MG63 (cell line): ENCODE measurements around the gene EDN1. TPM values are rescaled to one million over a fixed set of nuclear protein-coding genes. Genes with fewer than 3 reads are reported as not detected.
"Not testable (repeated sequence)": the region's sequence is repeated elsewhere in the genome, so short reads cannot be mapped to it uniquely, and the experiment has no call there.

Experiments
- DNase-seq: peaks from one replicate; pipeline ENCODE4 v3.0.0-alpha.2; 2020
- H3K27me3 ChIP-seq: fragments of 250-450 bp; sonication (Bioruptor Pico); 2 replicates; pipeline ENCODE4 v1.5.1; 2020; ENCODE audit warnings: mild to moderate bottlenecking, moderate library complexity
- H3K36me3 ChIP-seq: fragments of 250-450 bp; sonication (Bioruptor Pico); 2 replicates; pipeline ENCODE4 v1.5.1; 2020; ENCODE audit warnings: mild to moderate bottlenecking, moderate library complexity
- H3K4me3 ChIP-seq: fragments of 250-450 bp; sonication (Bioruptor Pico); 2 replicates; pipeline ENCODE4 v1.5.1; 2020; ENCODE audit warnings: mild to moderate bottlenecking, moderate library complexity
- H3K9me3 ChIP-seq: fragments of 250-450 bp; sonication (Bioruptor Pico); 2 replicates; pipeline ENCODE4 v1.5.1; 2020; ENCODE audit warnings: mild to moderate bottlenecking, moderate library complexity
- total RNA-seq: library from RNA; depleted of rRNA; stranded (reverse); fragments of >200 nt; shearing (Covaris generic); gene quantifications from 2 replicates; pipeline ENCODE4 v1.2.3, GENCODE V29; 2014; ENCODE audit warnings: low replicate concordance

EDN1 gene
- total RNA-seq, 1 experiment from 2014 or later = 26.8 TPM

DNA sequence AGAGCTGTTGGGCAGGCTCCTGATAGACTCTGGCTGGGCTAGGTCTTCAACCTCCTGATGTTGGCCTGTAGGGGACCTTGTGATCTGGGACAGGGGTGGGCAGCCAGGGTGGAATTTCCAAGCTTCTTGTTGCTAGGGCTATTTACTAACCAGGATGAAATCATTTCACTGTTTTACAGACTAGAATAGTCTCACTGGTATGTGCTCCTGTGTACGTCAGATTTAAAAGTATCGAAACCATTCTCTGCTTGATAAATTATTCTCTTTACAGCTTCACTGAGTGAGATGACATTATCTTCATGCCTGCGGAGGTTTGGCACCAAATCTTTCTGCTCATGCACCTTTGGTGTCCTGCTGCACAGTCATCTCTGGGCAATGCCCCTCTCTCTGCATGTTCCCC lies 10.9 kb downstream of the EDN1 start:
- DNase-seq = no peak
- H3K27me3 ChIP-seq = no peaks in the 10 kb centered on the region
- no peak overlapping the region for H3K4me3 ChIP-seq
- H3K36me3 ChIP-seq = peaks cover 16% of the 10 kb centered on the region
- H3K9me3 ChIP-seq = no peaks in the 10 kb centered on the region

DNA sequence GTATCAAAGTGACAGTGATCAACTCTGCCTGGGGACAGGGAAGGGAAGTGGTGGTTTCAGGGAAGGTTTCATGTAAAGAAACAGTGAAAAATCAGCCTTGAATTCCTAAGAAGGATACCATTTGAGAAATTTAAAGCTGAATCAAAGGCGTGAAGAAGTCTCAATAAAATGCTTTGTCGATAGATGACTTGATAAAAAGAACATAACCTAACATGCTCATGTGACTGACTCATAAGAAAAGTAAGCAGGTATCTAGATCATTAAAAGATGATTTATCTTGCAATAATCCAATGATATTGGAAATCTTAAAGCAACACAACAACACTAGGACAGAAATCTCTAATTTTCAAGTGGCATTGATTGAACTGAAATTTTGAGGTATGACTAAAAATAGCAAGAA lies 14.3 kb downstream of the EDN1 start:
- Histone ChIP-seq H3K27me3 (no peaks in the 10 kb centered on the region), H3K36me3 (no peaks in the 10 kb centered on the region), H3K4me3 (no peak overlapping the region), H3K9me3 (no peaks in the 10 kb centered on the region)
- DNase-seq = no peak

DNA sequence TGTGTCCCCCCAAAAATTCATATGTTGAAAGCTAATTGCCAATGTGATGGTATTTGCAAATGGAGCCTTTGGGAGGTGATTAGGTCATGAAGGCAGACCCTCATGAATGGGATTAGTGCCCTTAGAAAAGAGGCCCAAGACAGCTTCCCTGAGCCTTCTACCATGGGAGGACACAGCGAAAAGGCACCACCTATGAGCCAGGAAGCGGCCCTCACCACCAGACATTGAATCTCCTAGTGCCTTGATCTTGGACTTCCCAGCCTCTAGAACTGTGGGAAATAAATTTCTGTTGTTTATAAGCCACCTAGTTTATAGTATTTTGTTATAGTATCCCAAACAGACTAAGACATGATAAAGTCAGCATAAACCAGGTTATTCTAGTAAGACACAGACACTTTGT lies 18.9 kb downstream of the EDN1 start:
- no peak for DNase-seq
- Histone ChIP-seq H3K27me3 (no peaks in the 10 kb centered on the region), H3K9me3 (no peaks in the 10 kb centered on the region), H3K36me3 (no peaks in the 10 kb centered on the region), H3K4me3 (no peak overlapping the region)

DNA sequence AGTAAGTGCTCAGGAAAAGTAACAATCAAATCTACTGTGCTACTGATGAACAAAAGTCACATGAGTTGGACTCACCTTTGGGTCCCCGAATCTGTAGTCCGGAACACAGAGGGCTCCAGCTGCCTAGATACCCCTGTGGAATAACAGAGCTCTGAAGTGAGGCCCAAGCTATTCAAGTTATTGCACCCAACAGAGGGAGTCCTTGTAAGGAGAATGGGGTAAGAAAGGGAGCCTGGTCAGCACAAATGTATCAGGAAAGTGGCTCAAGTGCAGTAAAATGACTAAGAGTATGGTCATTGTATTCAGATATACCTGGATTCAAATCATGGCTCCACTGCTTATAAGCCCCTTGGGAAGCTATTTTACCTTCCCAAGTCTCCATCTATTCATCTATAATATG lies 20.9 kb downstream of the EDN1 start:
- Histone ChIP-seq H3K4me3 (no peak overlapping the region), H3K27me3 (no peaks in the 10 kb centered on the region), H3K36me3 (no peaks in the 10 kb centered on the region), H3K9me3 (no peaks in the 10 kb centered on the region)
- no peak for DNase-seq

DNA sequence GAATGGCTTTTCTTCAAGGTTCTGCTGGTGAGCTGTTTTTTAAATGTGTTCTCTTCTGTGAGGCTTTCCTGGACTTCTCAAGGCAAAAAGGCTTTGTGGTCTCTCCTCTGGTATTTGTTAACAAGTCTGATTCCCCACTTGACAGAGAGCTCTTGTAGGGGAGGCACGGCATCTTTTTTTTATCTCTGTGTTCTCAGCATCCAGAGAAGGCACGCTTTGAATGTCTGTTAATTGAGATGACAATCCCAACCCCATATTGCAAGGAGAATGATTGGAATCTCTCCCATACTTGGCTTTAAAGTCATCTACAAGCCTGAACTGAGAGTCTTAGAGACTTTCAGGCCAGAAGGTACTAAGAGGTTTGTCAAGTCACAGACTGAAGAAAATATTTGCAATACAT lies 22.6 kb downstream of the EDN1 start:
- no peak for DNase-seq
- H3K9me3 ChIP-seq = peaks cover 4% of the 10 kb centered on the region; the same call in 1 of the 2 replicates
- no peaks in the 10 kb centered on the region for H3K36me3 ChIP-seq
- H3K4me3 ChIP-seq = no peak overlapping the region
- H3K27me3 ChIP-seq = no peaks in the 10 kb centered on the region

DNA sequence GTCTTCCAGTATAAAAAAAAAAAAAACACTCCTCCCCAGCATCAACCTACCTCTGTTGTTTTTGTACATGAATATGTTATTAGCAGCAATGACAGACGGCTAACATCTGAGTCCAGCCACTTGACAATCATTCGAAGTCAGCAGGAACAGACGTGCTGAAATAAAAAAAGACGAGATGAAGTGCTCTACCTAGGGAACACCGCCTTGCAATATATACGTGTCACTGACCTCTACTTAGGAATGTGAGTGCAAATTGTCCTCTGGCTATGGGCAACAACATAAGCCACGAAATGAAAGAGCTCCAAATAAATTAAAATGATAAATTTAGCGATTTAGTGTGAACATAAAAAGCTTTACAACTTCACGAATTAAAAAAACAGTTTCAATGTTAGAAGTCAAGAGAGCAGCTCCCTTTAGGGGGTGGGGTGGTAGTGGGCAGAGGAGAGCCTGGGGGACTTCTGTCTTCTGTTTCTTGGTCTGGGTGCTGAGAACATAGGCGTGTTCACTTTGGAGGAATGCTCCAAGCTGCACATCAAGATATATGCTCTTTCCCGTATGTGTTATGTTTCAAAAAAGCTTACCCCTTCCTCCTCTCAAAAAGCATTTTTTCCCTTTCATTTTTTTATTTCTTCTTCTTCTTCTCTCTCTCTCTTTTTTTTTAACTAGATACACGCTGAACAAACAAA lies 23.3 kb downstream of the EDN1 start:
- H3K4me3 ChIP-seq = no peak overlapping the region; the same call in 1 of the 2 replicates
- H3K36me3 ChIP-seq = no peaks in the 10 kb centered on the region
- no peak for DNase-seq

DNA sequence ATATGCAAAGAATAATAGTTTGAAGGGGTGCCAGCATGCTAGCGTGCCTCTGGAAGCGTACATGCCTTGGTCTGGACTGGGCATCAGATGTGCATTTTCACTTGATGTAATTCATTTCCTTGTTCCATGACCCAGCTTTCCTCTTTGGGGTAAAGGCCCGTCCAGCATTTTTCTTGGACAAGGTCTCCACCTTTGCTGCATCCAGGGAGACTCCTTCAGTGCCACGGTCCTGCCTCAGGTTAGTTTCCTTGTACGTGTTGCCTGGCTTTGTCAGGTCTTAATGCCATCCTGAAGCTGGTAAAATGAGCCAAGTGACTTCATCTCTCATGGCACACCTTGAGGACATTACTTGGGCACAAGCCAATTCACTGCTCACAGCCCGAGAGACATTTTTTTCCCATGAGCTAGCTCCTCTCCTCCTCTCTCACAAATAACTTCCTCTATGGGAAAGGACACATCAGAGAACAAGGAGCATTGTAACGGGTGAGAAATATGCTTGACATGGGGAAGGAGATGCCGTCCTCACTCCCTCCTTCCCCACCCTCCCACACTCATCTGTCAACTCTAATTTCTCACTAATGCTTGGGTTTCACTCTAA lies 23.9 kb downstream of the EDN1 start:
- DNase-seq = peak; percentile 58
- Histone ChIP-seq H3K4me3 (no peak overlapping the region), H3K9me3 (peaks cover 14% of the 10 kb centered on the region), H3K36me3 (no peaks in the 10 kb centered on the region), H3K27me3 (no peaks in the 10 kb centered on the region)

More for the DNA sequence above, 23.3 kb downstream of the EDN1 start:
- Histone ChIP-seq H3K27me3 (no peaks in the 10 kb centered on the region), H3K9me3 (peaks cover 8% of the 10 kb centered on the region)

DNA sequence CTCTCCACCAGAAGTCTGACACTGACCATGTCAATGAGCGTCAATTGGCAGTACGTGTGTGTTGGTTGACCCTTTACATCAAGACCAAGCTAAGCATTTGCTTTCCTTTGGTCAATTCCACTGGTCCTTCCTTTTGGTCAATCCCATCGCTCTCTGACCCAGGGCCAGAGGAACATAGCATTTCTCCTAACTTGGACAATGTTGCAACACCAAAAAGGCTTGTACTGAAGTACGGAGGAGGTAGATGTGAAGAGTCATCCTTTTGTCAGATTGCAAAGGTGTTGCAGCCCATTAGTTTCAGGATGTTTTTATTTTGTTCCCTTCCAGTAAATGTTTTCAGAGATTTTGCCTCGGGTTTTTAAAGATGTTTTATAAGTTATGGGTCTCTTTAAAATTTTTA lies 24.6 kb downstream of the EDN1 start:
- Histone ChIP-seq H3K9me3 (peaks cover 14% of the 10 kb centered on the region), H3K27me3 (no peaks in the 10 kb centered on the region), H3K36me3 (no peaks in the 10 kb centered on the region), H3K4me3 (no peak overlapping the region)
- no peak for DNase-seq

- H3K36me3 ChIP-seq = no peaks in the 10 kb centered on the region
- no peak overlapping the region for H3K4me3 ChIP-seq
- peaks cover 14% of the 10 kb centered on the region for H3K9me3 ChIP-seq
Observed at GRCh38 chr6:12315292-12316081, 25.3 kb downstream of the EDN1 start.

DNA sequence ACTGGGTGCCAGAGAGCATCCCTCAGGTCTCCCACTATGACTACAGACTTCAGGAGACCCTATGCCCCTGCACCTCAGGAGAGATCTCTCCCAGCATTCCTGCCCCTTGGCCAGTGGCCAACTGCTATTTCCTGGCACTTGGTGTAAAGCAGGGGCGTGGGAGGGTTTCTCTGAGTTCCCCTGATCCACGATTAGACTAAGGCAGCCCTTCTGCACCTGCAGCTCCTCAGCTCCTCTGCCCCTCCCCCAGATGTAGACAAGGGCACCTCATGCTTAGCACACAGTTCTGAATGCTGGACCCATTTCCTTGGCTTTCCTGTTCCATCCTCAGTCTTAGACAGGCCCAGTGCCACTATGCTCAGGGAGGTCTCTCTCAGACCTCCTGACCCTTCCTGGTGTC lies 28.6 kb downstream of the EDN1 start:
- no peak for DNase-seq
- H3K36me3 ChIP-seq = no peaks in the 10 kb centered on the region
- H3K9me3 ChIP-seq = peaks cover 14% of the 10 kb centered on the region
- H3K27me3 ChIP-seq = no peaks in the 10 kb centered on the region
- H3K4me3 ChIP-seq = no peak overlapping the region

More at GRCh38 chr6:12315292-12316081, 25.3 kb downstream of the EDN1 start:
- no peaks in the 10 kb centered on the region for H3K27me3 ChIP-seq
- DNase-seq = no peak

DNA sequence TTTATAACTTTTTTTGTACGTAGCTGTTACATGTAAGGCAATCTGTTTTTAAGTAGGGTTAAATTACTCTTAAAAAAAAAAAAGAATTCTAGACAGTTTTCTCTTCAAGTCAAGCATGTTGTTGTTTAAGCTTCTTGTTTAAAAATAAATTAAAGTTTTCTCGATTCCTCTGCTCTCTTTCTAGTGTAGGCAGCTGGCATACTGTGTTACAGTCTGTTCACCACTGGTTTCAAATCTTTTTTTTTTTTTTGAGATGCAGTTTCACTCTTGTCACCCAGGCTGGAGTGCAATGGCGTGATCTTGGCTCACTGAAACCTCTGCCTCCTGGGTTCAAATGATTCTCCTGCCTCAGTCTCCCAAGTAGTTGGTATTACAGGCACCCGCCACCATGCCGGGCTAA lies 29.9 kb downstream of the EDN1 start:
- H3K9me3 ChIP-seq = peaks cover 14% of the 10 kb centered on the region
- not testable (repeated sequence) for H3K36me3 ChIP-seq, H3K27me3 ChIP-seq, DNase-seq, H3K4me3 ChIP-seq

GRCh38 chr6:12324099-12324498 lies 33.9 kb downstream of the EDN1 start:
- H3K9me3 ChIP-seq = peaks cover 4% of the 10 kb centered on the region
- no peaks in the 10 kb centered on the region for H3K27me3 ChIP-seq
- DNase-seq = peak; percentile 52
- H3K4me3 ChIP-seq = no peak overlapping the region
- no peaks in the 10 kb centered on the region for H3K36me3 ChIP-seq

DNA sequence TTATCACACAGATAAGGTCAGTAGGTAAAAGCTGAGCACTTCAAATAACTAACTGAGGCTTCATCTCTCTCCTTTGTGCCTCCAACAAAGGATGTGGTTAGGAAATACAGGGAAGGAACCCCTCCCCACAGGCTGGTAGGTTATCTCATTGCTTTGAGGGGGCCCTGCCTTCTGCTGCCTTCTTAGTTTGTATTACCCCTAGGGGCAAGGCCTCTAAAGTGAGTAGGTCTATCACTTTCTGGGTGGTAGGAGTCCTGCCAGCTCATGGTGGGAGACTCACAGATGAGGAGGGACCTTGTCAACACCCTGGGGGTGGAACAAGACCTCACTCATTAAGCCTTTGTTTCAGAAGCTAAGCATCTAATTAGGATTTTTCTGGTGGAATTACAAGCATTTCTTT lies 34.6 kb downstream of the EDN1 start:
- Histone ChIP-seq H3K27me3 (no peaks in the 10 kb centered on the region), H3K9me3 (peaks cover 4% of the 10 kb centered on the region; the same call in 1 of the 2 replicates), H3K4me3 (no peak overlapping the region), H3K36me3 (no peaks in the 10 kb centered on the region)
- DNase-seq = no peak

DNA sequence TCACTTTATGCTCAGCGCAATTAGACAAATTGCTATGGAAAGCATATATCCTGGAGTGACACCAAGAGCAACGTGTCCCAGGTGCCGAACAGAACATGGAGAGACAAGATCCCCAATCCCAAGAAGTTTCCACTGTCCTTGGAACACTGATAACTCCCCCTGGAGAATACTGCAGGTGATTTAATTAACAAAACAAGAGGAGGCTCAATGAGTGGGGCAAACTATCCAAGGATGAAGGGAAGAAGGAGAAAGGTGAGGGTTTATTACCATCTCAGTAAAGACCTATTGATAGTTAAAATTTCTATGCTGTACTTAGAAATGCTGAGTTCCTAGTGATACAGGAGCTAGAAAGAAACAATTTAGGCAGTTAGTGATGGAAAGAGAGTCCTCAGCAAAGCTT lies 35.7 kb downstream of the EDN1 start:
- DNase-seq = no peak
- Histone ChIP-seq H3K36me3 (no peaks in the 10 kb centered on the region), H3K4me3 (no peak overlapping the region), H3K27me3 (no peaks in the 10 kb centered on the region), H3K9me3 (peaks cover 4% of the 10 kb centered on the region; the same call in 1 of the 2 replicates)

DNA sequence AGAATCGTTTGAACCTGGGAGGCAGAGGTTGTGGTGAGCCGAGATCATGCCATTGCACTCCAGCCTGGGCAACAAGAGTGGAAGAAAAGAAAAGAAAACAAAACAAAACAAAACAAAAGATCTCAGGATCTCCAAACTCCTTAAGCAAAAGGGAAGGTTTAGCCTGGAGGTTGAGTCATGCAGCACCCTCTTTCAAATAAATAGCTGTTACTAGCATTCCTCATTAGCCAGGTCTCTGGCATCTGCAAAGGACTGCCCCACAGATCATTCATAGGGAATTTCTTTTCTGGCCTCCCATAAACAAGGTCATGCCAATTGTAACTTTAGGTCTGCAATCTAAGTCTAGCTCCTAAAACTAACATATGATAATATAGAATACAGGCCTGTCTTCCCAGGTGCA lies 37.2 kb downstream of the EDN1 start:
- Histone ChIP-seq H3K4me3 (no peak overlapping the region), H3K27me3 (no peaks in the 10 kb centered on the region), H3K36me3 (no peaks in the 10 kb centered on the region), H3K9me3 (peaks cover 4% of the 10 kb centered on the region; the same call in 1 of the 2 replicates)
- DNase-seq = peak; percentile 70

DNA sequence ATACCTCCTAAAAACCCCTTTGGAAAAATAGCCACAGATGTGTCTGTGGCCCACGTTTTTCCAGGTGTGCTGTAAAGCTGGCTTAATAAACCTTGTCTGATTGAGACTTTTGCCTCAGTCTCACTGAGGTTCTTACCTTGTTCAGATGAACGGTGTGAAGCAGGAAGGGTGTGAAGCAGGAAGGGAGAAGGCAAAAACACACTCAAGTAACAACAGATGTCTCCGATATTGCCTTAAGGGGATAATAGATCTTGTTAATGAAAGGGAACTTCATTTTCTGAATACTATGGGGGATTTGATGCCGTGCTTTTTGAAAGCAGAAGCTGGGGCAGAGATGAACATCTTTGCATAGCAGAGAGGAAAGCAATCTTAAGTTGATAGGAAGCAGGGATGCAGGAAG lies 37.8 kb downstream of the EDN1 start:
- no peak for DNase-seq
- no peaks in the 10 kb centered on the region for H3K36me3 ChIP-seq
- H3K27me3 ChIP-seq = no peaks in the 10 kb centered on the region
- H3K9me3 ChIP-seq = peaks cover 4% of the 10 kb centered on the region; the same call in 1 of the 2 replicates
- no peak overlapping the region for H3K4me3 ChIP-seq

DNA sequence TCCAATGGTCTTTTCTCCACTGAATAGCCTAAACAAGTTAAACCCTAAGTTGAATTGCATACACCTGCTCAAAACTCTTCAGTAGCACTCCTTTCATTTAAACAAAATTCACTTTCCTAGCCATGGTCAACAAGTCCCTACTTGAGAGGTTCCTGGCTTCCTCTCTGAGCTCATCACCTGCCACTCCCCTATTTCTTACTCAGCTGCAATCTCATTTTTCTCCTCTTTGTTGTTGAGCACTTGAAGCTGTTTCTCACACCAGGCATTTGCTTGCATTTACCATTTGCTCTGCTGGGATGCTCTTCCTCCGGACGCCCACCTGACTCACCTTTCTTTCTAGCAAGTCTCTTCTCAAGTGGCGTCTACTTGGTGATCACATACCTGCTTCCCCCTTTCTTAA lies 38.5 kb downstream of the EDN1 start:
- no peak for DNase-seq

More for the DNA sequence above, 38.5 kb downstream of the EDN1 start:
- no peak overlapping the region for H3K4me3 ChIP-seq
- peaks cover 4% of the 10 kb centered on the region; the same call in 1 of the 2 replicates for H3K9me3 ChIP-seq
- no peaks in the 10 kb centered on the region for H3K36me3 ChIP-seq
- no peaks in the 10 kb centered on the region for H3K27me3 ChIP-seq
